Esophagus mucosa (tissue), 1 donor: ENCODE results near the gene GABRA5. TPM values are rescaled to one million over a fixed set of nuclear protein-coding genes. Genes with fewer than 3 reads are reported as not detected.
A peak's percentile ranks its signal among the peaks of the same experiment; 100 is the strongest.
"Not testable (repeated sequence)": the region's sequence is repeated elsewhere in the genome, so short reads cannot be mapped to it uniquely, and the experiment has no call there.

Experiments used
- ATAC-seq: fragments of 200-7000 bp; cut with Tn5 transposase; one replicate; pipeline ENCODE4 v1.9.1; 2020
- total RNA-seq: library from RNA; stranded (reverse); gene quantifications from one replicate; pipeline ENCODE4 v1.2.4, GENCODE V29; 2023
- donor health status: DM: yes; HTN: yes; CAD: no.

GABRA5 gene
- total RNA-seq, 1 donor from 2014 or later = 0.24 TPM

DNA sequence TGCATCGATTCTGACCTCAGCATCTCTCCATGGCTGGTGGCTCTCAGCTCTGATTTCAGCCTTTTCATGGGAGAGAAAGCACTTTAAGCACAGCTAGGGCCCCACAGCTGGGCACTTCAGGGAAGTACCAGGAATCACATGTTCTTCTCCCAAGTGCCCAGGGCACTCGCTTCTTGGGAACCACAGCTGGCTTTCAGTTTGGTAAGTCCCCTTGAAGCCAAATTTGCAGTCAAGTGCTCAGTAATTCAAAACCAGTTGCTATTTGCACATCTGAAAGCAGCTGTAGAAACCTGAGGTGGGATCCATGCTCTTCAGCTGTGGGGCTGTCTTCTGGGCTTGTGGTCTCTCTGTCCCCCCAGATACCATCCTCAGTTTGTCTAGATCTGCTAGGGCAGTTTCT, 12.8 kb downstream of the GABRA5 start:
- no peak for ATAC-seq

- no peak for ATAC-seq
Measured at GRCh38 chr15:26882112-26882511, 15.2 kb downstream of the GABRA5 start.

- no peak for ATAC-seq
Measured at GRCh38 chr15:26882616-26883365, 15.9 kb downstream of the GABRA5 start.

- no peak for ATAC-seq
Measured at GRCh38 chr15:26883466-26883865, 16.6 kb downstream of the GABRA5 start.

DNA sequence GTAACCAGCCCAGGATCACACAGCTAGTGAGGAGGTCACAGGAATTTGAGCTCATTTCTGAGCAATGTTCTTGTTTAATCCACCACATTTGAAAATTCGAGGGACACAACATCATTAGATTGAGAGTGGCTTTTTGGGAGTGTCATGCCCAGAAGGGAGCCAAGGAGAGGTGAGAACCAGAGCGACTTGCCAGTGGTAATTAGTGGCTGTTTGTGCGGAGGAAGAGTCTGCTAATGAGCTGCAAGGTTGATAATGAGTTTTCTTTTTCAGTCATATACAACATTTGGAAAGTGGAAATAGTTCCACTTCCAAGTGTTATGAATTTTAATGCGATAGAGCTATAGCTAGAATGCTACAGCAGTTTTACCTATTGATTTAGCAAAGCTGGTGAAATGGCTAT, 19.7 kb downstream of the GABRA5 start:
- ATAC-seq = no peak

DNA sequence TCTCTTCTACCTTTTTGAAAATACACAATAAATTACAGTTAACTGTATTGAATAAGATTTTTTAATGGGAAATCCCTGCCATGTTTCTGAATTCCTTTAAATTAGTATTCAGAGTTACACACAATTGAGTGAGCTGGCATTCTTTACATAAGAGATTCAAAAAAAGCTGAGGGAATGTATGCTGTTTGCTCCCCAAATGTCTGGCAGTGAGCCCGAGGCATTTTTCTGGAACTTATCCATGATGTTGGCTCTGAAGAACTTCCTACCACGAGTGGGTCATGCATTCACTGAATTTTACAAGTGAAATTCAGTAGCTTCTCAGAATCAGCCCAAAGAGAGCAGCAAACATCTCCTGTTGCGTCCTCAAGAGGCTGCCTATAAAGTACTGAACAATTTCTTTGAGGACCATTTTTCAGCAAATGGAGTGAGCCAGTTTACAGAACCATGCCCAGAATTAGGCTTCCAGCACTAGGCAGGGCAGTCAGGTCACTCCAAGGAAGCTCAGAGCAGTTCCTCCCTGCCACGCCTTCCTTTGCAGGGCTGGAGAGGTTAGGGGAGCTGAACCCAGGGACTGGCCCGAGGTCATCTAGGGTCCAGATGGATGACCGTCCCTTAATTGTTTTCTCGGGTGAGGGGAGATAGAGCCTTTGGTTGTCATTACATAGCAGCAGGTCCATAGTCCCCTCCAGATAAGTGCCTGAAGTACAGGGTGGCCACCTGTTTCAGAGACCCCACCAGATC, 21.2 kb downstream of the GABRA5 start:
- no peak for ATAC-seq

GRCh38 chr15:26888761-26889160, 21.9 kb downstream of the GABRA5 start:
- ATAC-seq = peak; percentile 64

DNA sequence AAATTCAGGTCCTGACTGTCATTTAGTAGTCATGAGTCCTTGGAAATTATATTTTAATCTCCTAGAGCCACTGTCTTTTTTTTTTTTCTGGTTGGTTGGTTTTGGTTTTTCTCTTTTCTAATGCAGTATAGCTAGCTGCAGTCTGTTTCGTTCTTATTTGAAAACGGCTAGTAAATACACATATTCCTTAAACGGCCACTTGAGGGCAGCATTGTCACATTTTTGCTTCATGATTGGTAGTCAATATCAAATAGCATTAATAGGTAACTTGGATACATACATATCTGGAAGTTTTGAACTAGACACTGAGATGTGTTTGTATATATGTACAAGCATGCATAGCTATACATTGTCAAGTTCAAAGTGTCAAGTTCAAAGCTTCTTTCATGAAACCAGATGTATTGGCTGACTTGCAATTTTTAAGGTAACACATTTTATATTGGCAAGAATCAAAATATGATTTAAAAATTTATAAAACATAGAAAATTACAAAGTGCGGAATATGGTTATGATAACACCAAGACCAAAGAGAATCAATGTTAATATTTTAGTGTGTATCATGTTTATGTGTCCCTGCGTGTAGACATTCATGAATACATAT, 22.5 kb downstream of the GABRA5 start:
- ATAC-seq = peak; percentile 44

GRCh38 chr15:26890451-26890850, 23.6 kb downstream of the GABRA5 start:
- no peak for ATAC-seq

DNA sequence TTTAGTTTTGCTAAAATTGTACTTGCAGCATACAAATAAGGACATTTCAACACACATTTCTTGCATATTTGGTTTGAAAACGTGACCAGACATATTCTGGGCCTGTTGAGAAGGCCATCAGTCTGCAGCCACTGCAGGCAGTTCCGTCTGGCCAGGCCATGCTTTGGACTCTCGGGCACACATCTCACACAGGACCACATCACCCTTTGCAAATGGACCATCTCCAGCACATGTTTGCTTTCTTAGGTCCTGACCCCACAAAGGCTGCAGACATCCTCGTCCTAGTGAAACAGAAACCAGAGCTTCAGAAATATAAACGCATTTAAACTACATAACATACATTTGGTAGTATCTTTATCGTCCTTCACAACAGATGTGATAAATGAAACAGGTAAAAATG, 24.1 kb downstream of the GABRA5 start:
- no peak for ATAC-seq

GRCh38 chr15:26891448-26892181, 24.8 kb downstream of the GABRA5 start:
- peak; percentile 62 for ATAC-seq

GRCh38 chr15:26892182-26892518, 25.3 kb downstream of the GABRA5 start:
- no peak for ATAC-seq

- no peak for ATAC-seq
Measured at GRCh38 chr15:26892678-26893077, 25.8 kb downstream of the GABRA5 start.

GRCh38 chr15:26893351-26894065, 26.6 kb downstream of the GABRA5 start:
- ATAC-seq = no peak

DNA sequence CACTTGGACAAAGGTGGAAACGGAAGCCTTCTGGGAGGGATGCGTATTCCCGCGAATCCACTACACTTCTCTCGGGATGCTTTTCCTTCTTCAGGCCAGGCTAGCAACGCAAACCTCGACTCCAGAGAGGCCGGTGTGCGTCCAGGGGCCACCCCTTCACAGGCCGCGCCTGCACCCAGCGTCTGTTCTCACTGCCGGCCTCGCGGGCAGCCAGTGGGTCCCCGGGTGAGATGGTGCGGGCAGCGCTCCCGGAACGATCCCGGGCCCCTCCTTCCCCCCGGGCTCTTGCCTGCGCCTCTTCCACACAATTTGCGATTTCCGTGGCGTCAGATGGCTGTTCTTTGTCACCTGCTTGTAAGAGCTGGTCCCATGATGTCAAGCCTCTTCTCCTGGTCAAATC, 27.3 kb downstream of the GABRA5 start:
- ATAC-seq = no peak

- not testable (repeated sequence) for ATAC-seq
Measured at GRCh38 chr15:26895346-26895745, 28.5 kb downstream of the GABRA5 start.

- no peak for ATAC-seq
Measured at GRCh38 chr15:26899658-26900057, 32.8 kb downstream of the GABRA5 start.

DNA sequence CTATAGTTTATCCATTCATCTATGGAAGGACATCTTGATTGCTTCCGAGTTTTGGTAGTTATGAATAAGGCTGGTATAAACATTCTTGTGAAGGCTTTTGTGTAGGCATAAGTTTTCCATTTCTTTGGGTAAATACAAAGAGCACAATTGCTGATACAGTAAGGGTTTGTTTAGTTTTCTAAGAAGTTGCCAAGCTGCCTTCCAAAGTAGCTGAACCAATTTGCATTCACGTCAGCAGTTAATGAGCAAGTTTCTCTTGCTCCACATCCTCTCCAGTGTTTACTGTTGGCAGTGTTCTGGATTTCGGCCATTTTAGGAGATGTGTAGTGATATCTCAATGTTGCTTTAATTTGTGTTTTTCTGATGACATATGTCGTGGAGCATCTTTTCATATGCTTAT, 34.2 kb downstream of the GABRA5 start:
- ATAC-seq = no peak

- ATAC-seq = no peak
Measured at GRCh38 chr15:26910715-26911114, 43.9 kb downstream of the GABRA5 start.

GRCh38 chr15:26921433-26921832, 54.6 kb downstream of the GABRA5 start:
- ATAC-seq = no peak

DNA sequence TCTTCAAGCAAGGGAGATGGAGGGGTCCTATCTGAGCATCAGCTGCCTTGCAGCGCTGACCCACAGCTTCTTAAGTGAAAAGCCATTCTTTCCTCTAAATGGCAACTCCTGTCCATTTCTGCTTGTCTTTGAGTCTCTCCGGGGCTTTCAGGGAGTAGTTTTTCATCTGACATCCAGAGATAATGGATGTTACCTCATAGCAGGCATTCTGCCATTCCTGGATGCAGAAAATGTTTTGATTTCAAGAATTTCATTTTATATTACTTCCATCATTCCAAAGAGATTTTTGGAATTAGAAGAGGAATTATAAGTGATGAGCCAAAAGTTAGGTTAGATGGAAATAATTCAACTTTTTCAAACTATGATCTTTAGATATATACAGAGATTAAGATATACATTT, 59.2 kb downstream of the GABRA5 start:
- ATAC-seq = no peak

- ATAC-seq = no peak
Measured at GRCh38 chr15:26928051-26928450, 61.2 kb downstream of the GABRA5 start.

GRCh38 chr15:26929588-26929987, 62.7 kb downstream of the GABRA5 start:
- ATAC-seq = no peak
